KMS-11 (cell line): ENCODE results near the gene TTLL6.

Source experiments
- H2AFZ ChIP-seq: fragments of 200-600 bp; sonication (generic); 2 replicates; pipeline ENCODE4 v1.6.1; 2016; ENCODE audit warnings: antibody characterized with exemption, mixed run types, low read depth
- H3K27ac ChIP-seq: fragments of 200-600 bp; sonication (generic); 2 replicates; pipeline ENCODE4 v1.6.1; 2016; ENCODE audit warnings: mild to moderate bottlenecking, mixed run types
- H3K27me3 ChIP-seq: fragments of 200-600 bp; sonication (generic); 2 replicates; pipeline ENCODE4 v1.6.1; 2017; ENCODE audit warnings: mild to moderate bottlenecking, low read depth, mixed run types, moderate library complexity; ENCODE audit not compliant: insufficient read depth
- H3K36me3 ChIP-seq: fragments of 200-600 bp; sonication (generic); 2 replicates; pipeline ENCODE4 v1.6.1; 2017; ENCODE audit warnings: mild to moderate bottlenecking, mixed run types; ENCODE audit not compliant: insufficient read depth
- H3K4me1 ChIP-seq: fragments of 200-600 bp; sonication (generic); 2 replicates; pipeline ENCODE4 v1.6.1; 2016; ENCODE audit warnings: mild to moderate bottlenecking, low read depth, mixed run types; ENCODE audit not compliant: poor library complexity, severe bottlenecking
- H3K4me2 ChIP-seq: fragments of 200-600 bp; sonication (generic); 2 replicates; pipeline ENCODE4 v1.7.0; 2016; ENCODE audit warnings: mild to moderate bottlenecking, mixed run types
- H3K4me3 ChIP-seq: fragments of 200-600 bp; sonication (generic); IDR thresholded peaks from 2 replicates; pipeline ENCODE4 v1.6.1; 2017; ENCODE audit warnings: low read depth, low read length, mixed read lengths; ENCODE audit not compliant: insufficient read depth
- H3K79me2 ChIP-seq: fragments of 200-600 bp; sonication (generic); 2 replicates; pipeline ENCODE4 v1.6.1; 2016; ENCODE audit warnings: low read depth, mixed run types; ENCODE audit not compliant: insufficient read depth
- H3K9ac ChIP-seq: fragments of 200-600 bp; sonication (generic); 2 replicates; pipeline ENCODE4 v1.6.1; 2016; ENCODE audit warnings: mild to moderate bottlenecking, mixed run types
- H4K20me1 ChIP-seq: fragments of 200-600 bp; sonication (generic); 2 replicates; pipeline ENCODE4 v1.6.1; 2016; ENCODE audit warnings: mild to moderate bottlenecking, mixed run types; ENCODE audit not compliant: insufficient read depth
- CTCF ChIP-seq: fragments of 200-600 bp; sonication (generic); conservative IDR thresholded peaks from 2 replicates; pipeline ENCODE4 v1.6.1; 2017; ENCODE audit warnings: low read depth, mild to moderate bottlenecking, antibody characterized with exemption, low read length, moderate library complexity, mixed read lengths

Gene TTLL6

GRCh38 chr17:48738424-48738802, 78.6 kb downstream of the TTLL6 start:
- Histone ChIP-seq H3K9ac (no peak overlapping the region), H3K4me2 (no peak overlapping the region), H4K20me1 (no peaks in the 10 kb centered on the region), H3K36me3 (no peaks in the 10 kb centered on the region), H3K27ac (no peak overlapping the region), H3K4me3 (no peak overlapping the region), H3K27me3 (peaks cover 30% of the 10 kb centered on the region; the same call in 1 of the 2 replicates), H3K79me2 (no peaks in the 10 kb centered on the region), H2AFZ (no peak overlapping the region), H3K4me1 (no peaks in the 10 kb centered on the region)
- TF ChIP-seq CTCF = no peak

GRCh38 chr17:48737330-48738043, 79.5 kb downstream of the TTLL6 start:
- H3K9ac ChIP-seq = no peak overlapping the region
- no peak for TF ChIP-seq CTCF
- H4K20me1 ChIP-seq = no peaks in the 10 kb centered on the region
- H3K27me3 ChIP-seq = peaks cover 30% of the 10 kb centered on the region; the same call in 1 of the 2 replicates
- H2AFZ ChIP-seq = no peak overlapping the region
- no peaks in the 10 kb centered on the region for H3K36me3 ChIP-seq
- no peak overlapping the region for H3K27ac ChIP-seq
- no peak overlapping the region for H3K4me3 ChIP-seq
- no peaks in the 10 kb centered on the region for H3K79me2 ChIP-seq
- no peak overlapping the region for H3K4me2 ChIP-seq
- H3K4me1 ChIP-seq = no peaks in the 10 kb centered on the region

GRCh38 chr17:48735062-48735351, 82.0 kb downstream of the TTLL6 start:
- Histone ChIP-seq H3K4me1 (no peaks in the 10 kb centered on the region), H3K36me3 (no peaks in the 10 kb centered on the region), H3K4me3 (no peak overlapping the region), H3K9ac (no peak overlapping the region), H3K79me2 (no peaks in the 10 kb centered on the region), H3K4me2 (no peak overlapping the region), H4K20me1 (no peaks in the 10 kb centered on the region), H3K27ac (no peak overlapping the region), H3K27me3 (peaks cover 30% of the 10 kb centered on the region; the same call in 1 of the 2 replicates), H2AFZ (no peak overlapping the region)
- TF ChIP-seq CTCF = no peak

GRCh38 chr17:48734333-48735061, 82.5 kb downstream of the TTLL6 start:
- H2AFZ ChIP-seq = no peak overlapping the region
- H3K27me3 ChIP-seq = peaks cover 30% of the 10 kb centered on the region; the same call in 1 of the 2 replicates
- no peaks in the 10 kb centered on the region for H4K20me1 ChIP-seq
- H3K27ac ChIP-seq = no peak overlapping the region
- H3K9ac ChIP-seq = no peak overlapping the region
- no peak for TF ChIP-seq CTCF
- H3K36me3 ChIP-seq = no peaks in the 10 kb centered on the region
- H3K4me1 ChIP-seq = no peaks in the 10 kb centered on the region
- no peak overlapping the region for H3K4me2 ChIP-seq
- H3K79me2 ChIP-seq = no peaks in the 10 kb centered on the region
- no peak overlapping the region for H3K4me3 ChIP-seq
